ENCODE measurements around the gene CEP350.

DNA sequence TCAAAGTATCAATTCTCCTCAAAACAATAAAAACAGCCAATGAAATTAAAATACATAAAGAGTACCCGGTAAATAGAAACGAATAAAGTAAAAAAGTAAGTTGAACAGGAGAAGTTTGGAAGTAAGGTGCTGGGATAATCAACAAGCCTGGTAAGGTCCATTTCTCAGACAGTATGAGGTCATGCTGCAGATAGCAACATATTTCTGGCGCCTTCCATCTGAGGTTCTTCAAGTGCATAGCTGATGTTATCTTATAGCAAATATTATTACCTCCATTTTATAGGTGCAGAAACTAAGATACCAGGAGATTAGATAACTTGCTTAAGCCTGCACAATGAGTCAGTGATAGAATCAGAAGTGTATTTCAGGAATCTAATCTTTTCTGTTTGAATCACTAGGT lies 23.7 kb upstream of the CEP350 start:
- no peak for TF ChIP-seq POLR2A (IDR thresholded peaks at IDR 0.05)
- TF ChIP-seq, protein P1, sequence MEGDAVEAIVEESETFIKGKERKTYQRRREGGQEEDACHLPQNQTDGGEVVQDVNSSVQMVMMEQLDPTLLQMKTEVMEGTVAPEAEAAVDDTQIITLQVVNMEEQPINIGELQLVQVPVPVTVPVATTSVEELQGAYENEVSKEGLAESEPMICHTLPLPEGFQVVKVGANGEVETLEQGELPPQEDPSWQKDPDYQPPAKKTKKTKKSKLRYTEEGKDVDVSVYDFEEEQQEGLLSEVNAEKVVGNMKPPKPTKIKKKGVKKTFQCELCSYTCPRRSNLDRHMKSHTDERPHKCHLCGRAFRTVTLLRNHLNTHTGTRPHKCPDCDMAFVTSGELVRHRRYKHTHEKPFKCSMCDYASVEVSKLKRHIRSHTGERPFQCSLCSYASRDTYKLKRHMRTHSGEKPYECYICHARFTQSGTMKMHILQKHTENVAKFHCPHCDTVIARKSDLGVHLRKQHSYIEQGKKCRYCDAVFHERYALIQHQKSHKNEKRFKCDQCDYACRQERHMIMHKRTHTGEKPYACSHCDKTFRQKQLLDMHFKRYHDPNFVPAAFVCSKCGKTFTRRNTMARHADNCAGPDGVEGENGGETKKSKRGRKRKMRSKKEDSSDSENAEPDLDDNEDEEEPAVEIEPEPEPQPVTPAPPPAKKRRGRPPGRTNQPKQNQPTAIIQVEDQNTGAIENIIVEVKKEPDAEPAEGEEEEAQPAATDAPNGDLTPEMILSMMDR (IDR thresholded peaks at IDR 0.05): no peak

Measured in body of pancreas (tissue), 4 donors.